Small intestine (tissue), 7 donors: ENCODE results near the gene CIDEB. TPM values are rescaled to one million over a fixed set of nuclear protein-coding genes. Genes with fewer than 3 reads are reported as not detected.
A peak's percentile ranks its signal among the peaks of the same experiment; 100 is the strongest.

Experiments
- DNase-seq, 2 donors: peaks; one replicate each; pipeline versions ENCODE4 v3.0.0 to v3.0.0-alpha.2; 2013
- FAIRE-seq: peaks from 2 replicates; lab custom pipeline; 2012; peaks lifted over from hg19 to GRCh38; lab: Jason Lieb, UNC
- H3K27ac ChIP-seq, 3 donors: one replicate each; pipeline ENCODE4 v1.5.1; 2013; ENCODE audit warnings: low read length in 2 of 3, mild to moderate bottlenecking in 2 of 3, control low read depth in 1 of 3, inconsistent platforms in 1 of 3, low read depth in 1 of 3, moderate library complexity in 1 of 3
- H3K27me3 ChIP-seq, 3 donors: one replicate each; pipeline ENCODE4 v1.6.1; 2013; ENCODE audit warnings: low read length in 3 of 3, inconsistent platforms in 1 of 3; ENCODE audit not compliant: control insufficient read depth in 3 of 3, insufficient read depth in 3 of 3
- H3K36me3 ChIP-seq, 3 donors: one replicate each; pipeline ENCODE4 v1.6.1; 2013; ENCODE audit warnings: low read length in 3 of 3, inconsistent platforms in 1 of 3, low read depth in 1 of 3, mild to moderate bottlenecking in 1 of 3, moderate library complexity in 1 of 3; ENCODE audit not compliant: control insufficient read depth in 3 of 3, insufficient read depth in 2 of 3
- H3K4me1 ChIP-seq, 3 donors: one replicate each; pipeline ENCODE4 v1.6.1; 2013; ENCODE audit warnings: low read length in 2 of 3, inconsistent platforms in 1 of 3, low read depth in 1 of 3, mild to moderate bottlenecking in 1 of 3, moderate library complexity in 1 of 3; ENCODE audit not compliant: control insufficient read depth in 3 of 3, insufficient read depth in 2 of 3
- H3K4me3 ChIP-seq, 3 donors: one replicate each; pipeline ENCODE4 v1.5.1; 2013; ENCODE audit warnings: low read length in 3 of 3, control low read depth in 1 of 3, inconsistent platforms in 1 of 3, low read depth in 1 of 3, mild to moderate bottlenecking in 1 of 3, moderate library complexity in 1 of 3
- H3K9me3 ChIP-seq, 2 donors: one replicate each; pipeline ENCODE4 v1.6.1; 2013; ENCODE audit warnings: low read depth in 1 of 2, low read length in 1 of 2; ENCODE audit not compliant: control insufficient read depth in 2 of 2, insufficient read depth in 1 of 2
- WGBS, 3 donors: extraction: QIAGEN DNeasy Blood & Tissue Kit; methylation state at CpG; one replicate each; pipeline ENCODE4 v1.1.7; 2013; 5-methylcytosine and 5-hydroxymethylcytosine counted together
- polyA plus RNA-seq, 4 donors: library from polyadenylated mRNA; stranded (reverse) in 3 of 4; unstranded in 1 of 4; fragments of 200-250 nt in 3 of 4; fragments of 120-200 nt in 1 of 4; gene quantifications; one replicate each; pipeline versions ENCODE4 v1.2.1 to v1.2.3, GENCODE V29; 2013
- donor health status: healthy with polysubstance abuse.
- donor health status: control.
- donor health status: control.
- donor health status: Bipolar disorder and iron deficiency.
- donor health status: healthy.

The CIDEB gene
- polyA plus RNA-seq, 4 donors = 31.2 to 273 (median 139) TPM

GRCh38 chr14:24348186-24348585 lies 40.4 kb upstream of the CIDEB start:
- Histone ChIP-seq H3K27me3 (no peaks in the 10 kb centered on the region), H3K4me3 (no peak overlapping the region), H3K36me3 (no peaks in the 10 kb centered on the region), H3K4me1 (peaks cover 0 to 22% (median 2%) of the 10 kb centered on the region in 3 donors), H3K9me3 (no peaks in the 10 kb centered on the region), H3K27ac (no peak overlapping the region)
- DNase-seq (no peak), FAIRE-seq (no peak)
- whole genome bisulfite sequencing, 3 donors = 96 to 100% (median 100%) methylated on average over 2 of the region's 2 CpGs

DNA sequence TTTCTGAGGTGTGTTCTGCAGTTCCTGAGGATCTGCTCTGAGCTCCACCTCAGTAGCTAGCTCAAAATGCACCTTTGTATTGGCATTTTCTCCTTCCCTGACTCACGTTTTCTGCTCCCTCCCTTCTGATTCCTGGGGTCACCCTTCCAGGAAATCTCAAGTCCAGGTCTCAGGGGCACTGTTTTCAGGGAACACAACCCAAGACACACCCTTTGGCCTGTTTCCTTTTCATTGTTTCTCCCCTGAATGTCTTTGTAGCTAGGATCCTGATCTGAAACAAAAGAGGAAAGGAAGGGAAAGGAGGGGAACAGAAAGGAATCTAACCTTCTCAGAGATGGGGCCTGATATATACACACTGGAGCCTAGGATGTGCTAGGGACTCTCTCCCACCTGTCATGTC lies 39.4 kb upstream of the CIDEB start:
- Histone ChIP-seq H3K36me3 (no peaks in the 10 kb centered on the region), H3K4me3 (no peak overlapping the region), H3K27ac (no peak overlapping the region), H3K27me3 (no peaks in the 10 kb centered on the region), H3K4me1 (peaks cover 0 to 19% (median 2%) of the 10 kb centered on the region in 3 donors), H3K9me3 (no peaks in the 10 kb centered on the region)
- WGBS, 3 donors = 0 to 27% (median 6%) methylated on average over 1 of the region's 1 CpG
- FAIRE-seq (no peak), DNase-seq (peak; percentile 32 to 39)

- Histone ChIP-seq H3K9me3 (no peaks in the 10 kb centered on the region), H3K4me1 (peaks cover 2 to 25% (median 3%) of the 10 kb centered on the region in 3 donors), H3K27me3 (no peaks in the 10 kb centered on the region), H3K36me3 (no peaks in the 10 kb centered on the region), H3K4me3 (no peak overlapping the region), H3K27ac (peak overlapping the region in 2 of 3 donors; percentile 51 to 77)
- FAIRE-seq (no peak), DNase-seq (peak; percentile 90 to 91)
- 23 to 62% (median 40%) methylated on average over 7 of the region's 7 CpGs for WGBS, 3 donors
Measured at GRCh38 chr14:24343795-24344660, 36.3 kb upstream of the CIDEB start.

- Histone ChIP-seq H3K36me3 (peaks cover 0 to 10% (median 0%) of the 10 kb centered on the region in 3 donors), H3K4me3 (no peak overlapping the region), H3K27ac (no peak overlapping the region), H3K9me3 (no peaks in the 10 kb centered on the region), H3K27me3 (peaks cover 0 to 4% (median 0%) of the 10 kb centered on the region in 3 donors), H3K4me1 (peaks cover 6 to 27% (median 10%) of the 10 kb centered on the region in 3 donors)
- DNase-seq (no peak), FAIRE-seq (no peak)
- 97% methylated on average over 4 of the region's 4 CpGs for WGBS, 3 donors
Measured at GRCh38 chr14:24342889-24343288, 35.1 kb upstream of the CIDEB start.

DNA sequence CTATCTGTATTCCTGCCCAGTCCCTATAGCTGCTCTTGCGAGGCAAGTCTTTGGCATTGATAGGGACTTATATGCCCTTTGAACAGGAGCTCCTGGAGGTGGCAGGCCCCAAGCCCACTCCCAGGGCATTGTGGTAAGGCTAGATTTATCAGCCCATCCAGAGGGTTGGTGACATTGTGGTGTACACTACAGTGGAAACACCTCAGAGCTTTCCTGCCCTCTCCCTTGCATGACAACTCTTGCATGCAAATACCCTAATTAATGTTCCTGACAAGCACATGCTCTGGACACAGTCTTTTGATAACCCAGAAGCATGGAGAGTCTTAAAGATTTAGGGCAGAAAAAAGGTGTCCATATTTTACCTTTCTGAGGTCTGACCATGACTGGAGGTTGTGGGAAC lies 32.8 kb upstream of the CIDEB start:
- DNase-seq = no peak
- no peak overlapping the region for H3K4me3 ChIP-seq
- peaks cover 0 to 10% (median 0%) of the 10 kb centered on the region in 3 donors for H3K27me3 ChIP-seq
- H3K36me3 ChIP-seq = peaks cover 0 to 29% (median 7%) of the 10 kb centered on the region in 3 donors
- H3K27ac ChIP-seq = no peak overlapping the region
- H3K9me3 ChIP-seq = no peaks in the 10 kb centered on the region
- FAIRE-seq = no peak
- peaks cover 4 to 14% (median 10%) of the 10 kb centered on the region in 3 donors for H3K4me1 ChIP-seq
- 85 to 94% (median 89%) methylated on average over 1 of the region's 1 CpG for WGBS, 3 donors

- H3K27me3 ChIP-seq = peaks cover 0 to 21% (median 0%) of the 10 kb centered on the region in 3 donors
- H3K36me3 ChIP-seq = peaks cover 0 to 32% (median 7%) of the 10 kb centered on the region in 3 donors
- H3K4me3 ChIP-seq = peak within 1 kb of the TSS; percentile 54 to 91 (median 62)
- H3K9me3 ChIP-seq = no peaks in the 10 kb centered on the region
- peak within 1 kb of the TSS; percentile 44 to 82 (median 62) for H3K27ac ChIP-seq
- H3K4me1 ChIP-seq = peaks cover 4 to 21% (median 10%) of the 10 kb centered on the region in 3 donors
- WGBS, 3 donors = 1 to 7% (median 4%) methylated on average over 51 of the region's 51 CpGs
- peak; percentile 91 to 92 for DNase-seq
- no peak for FAIRE-seq
Measured at GRCh38 chr14:24339284-24340151, 31.7 kb upstream of the CIDEB start, which contains the start of gene RIPK3. TSS of gene RIPK3 (minus strand) at chr14:24339991. CDS start at chr14:24339826, 165 bp downstream.

DNA sequence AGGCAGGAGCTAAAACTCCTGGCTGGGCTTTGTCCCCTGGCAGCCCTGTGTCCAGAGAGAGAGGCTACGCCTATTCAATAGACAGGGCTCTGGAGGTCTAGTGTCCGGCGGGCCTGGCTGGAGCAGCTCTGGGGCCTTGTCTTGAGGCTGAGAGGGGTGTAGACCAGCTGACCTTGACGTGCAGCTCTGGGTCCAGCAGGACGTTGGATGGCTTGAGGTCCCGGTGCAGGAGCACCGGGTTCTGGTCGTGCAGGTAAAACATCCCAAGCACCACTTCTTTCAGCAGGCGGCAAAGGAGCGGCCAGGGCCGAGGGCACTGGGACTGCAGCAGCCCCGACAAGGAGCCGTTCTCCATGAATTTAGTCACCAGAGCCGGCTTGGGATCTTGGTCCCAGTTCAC lies 31.1 kb upstream of the CIDEB start:
- Histone ChIP-seq H3K27ac (peak overlapping the region in 1 of 3 donors; percentile 82), H3K36me3 (peaks cover 0 to 32% (median 7%) of the 10 kb centered on the region in 3 donors), H3K4me1 (peaks cover 4 to 26% (median 17%) of the 10 kb centered on the region in 3 donors), H3K4me3 (peak overlapping the region; percentile 54 to 91 (median 62)), H3K9me3 (no peaks in the 10 kb centered on the region), H3K27me3 (peaks cover 0 to 28% (median 0%) of the 10 kb centered on the region in 3 donors)
- no peak for FAIRE-seq
- 51 to 73% (median 58%) methylated on average over 14 of the region's 14 CpGs for WGBS, 3 donors
- no peak for DNase-seq

DNA sequence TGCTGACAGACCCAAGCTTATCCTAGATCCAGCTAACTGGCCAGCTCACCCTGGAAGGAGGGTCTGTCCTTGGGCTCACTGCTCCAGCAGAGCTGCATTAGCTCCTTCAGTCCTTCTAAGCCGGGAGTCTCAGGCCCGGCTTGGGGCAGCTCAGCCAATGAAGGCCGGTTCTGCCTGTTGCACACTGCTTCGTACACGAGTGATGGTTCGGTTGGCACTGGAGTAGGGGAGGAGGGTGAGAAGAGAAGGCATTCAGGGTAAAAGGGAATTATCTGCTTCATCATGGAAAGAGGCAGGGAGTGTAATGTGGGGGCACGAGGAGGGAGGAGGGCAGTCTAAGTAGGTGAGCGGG lies 30.0 kb upstream of the CIDEB start:
- Histone ChIP-seq H3K4me1 (peaks cover 4 to 31% (median 20%) of the 10 kb centered on the region in 3 donors), H3K27me3 (peaks cover 0 to 37% (median 0%) of the 10 kb centered on the region in 3 donors), H3K36me3 (peaks cover 0 to 32% (median 7%) of the 10 kb centered on the region in 3 donors), H3K27ac (no peak overlapping the region), H3K9me3 (no peaks in the 10 kb centered on the region), H3K4me3 (no peak overlapping the region)
- 91 to 93% (median 91%) methylated on average over 8 of the region's 8 CpGs for WGBS, 3 donors
- FAIRE-seq (no peak), DNase-seq (no peak)
